Measurements from ENCODE around the gene SLC6A1. TPM values are rescaled to one million over a fixed set of nuclear protein-coding genes. Genes with fewer than 3 reads are reported as not detected.

The SLC6A1 gene
- total RNA-seq, 1 experiment from 2014 or later = not detected

- H3K23me2 ChIP-seq (ENCODE audit: insufficient read length, low read depth, low read length, poor library complexity, severe bottlenecking) = no peaks in the 10 kb centered on the region
- Mint-ChIP-seq H3K27ac (no peak overlapping the region; a peak in 1 of 7 replicates), H3K9me3 (no peaks in the 10 kb centered on the region), H3K27me3 (ENCODE audit: low read depth) (peaks cover 85% of the 10 kb centered on the region), H3K4me1 (peaks cover 2 to 13% of the 10 kb centered on the region in 2 experiments; a peak in 3 of 4 replicates), H3K36me3 (ENCODE audit: insufficient read depth in 1 of 3, low read depth in 3 of 3) (no peaks in the 10 kb centered on the region; a peak in 1 of 7 replicates), H3K4me3 (no peak overlapping the region)
- H3K79me1 ChIP-seq (ENCODE audit: insufficient read depth, low read depth, low read length, poor library complexity, severe bottlenecking) = no peaks in the 10 kb centered on the region
- no peak overlapping the region for H2BK15ac ChIP-seq (ENCODE audit: low read depth, low read length)
- no peak overlapping the region for H3T11ph ChIP-seq (ENCODE audit: low read length)
- H3K9me3 ChIP-seq (ENCODE audit: control insufficient read depth, low read depth, low read length) = no peaks in the 10 kb centered on the region
- no peak overlapping the region for H2BK5ac ChIP-seq (ENCODE audit: insufficient read length, low read length)
- no peak overlapping the region for H3K27ac ChIP-seq (ENCODE audit: insufficient read length, low read depth, low read length)
- no peak overlapping the region for H3K9ac ChIP-seq (ENCODE audit: extremely low read depth, insufficient read length, low read length)
- no peaks in the 10 kb centered on the region for H3K4me1 ChIP-seq (ENCODE audit: insufficient read depth, low read length)
- H2AFZ ChIP-seq (ENCODE audit: low read length) = no peak overlapping the region
- no peak overlapping the region for H2BK12ac ChIP-seq (ENCODE audit: insufficient read length, low read depth, low read length)
- WGBS (ENCODE audit: extremely low coverage, insufficient read length, low lambda C conversion rate) = no CpG with 5 or more reads among the region's 5 CpGs
- no peak overlapping the region for H2AK5ac ChIP-seq (ENCODE audit: insufficient read length, low read length)
- no peak overlapping the region for H4K91ac ChIP-seq (ENCODE audit: insufficient read length, low read depth, low read length)
- no peak overlapping the region for H3K23ac ChIP-seq (ENCODE audit: insufficient read length, low read depth, low read length)
- no peak overlapping the region for H2BK20ac ChIP-seq (ENCODE audit: low read depth, low read length, poor library complexity, severe bottlenecking)
- no peak overlapping the region for H2BK120ac ChIP-seq (ENCODE audit: low read depth, low read length, poor library complexity, severe bottlenecking)
- no peak for TF ChIP-seq CTCF (conservative IDR thresholded peaks at IDR 0.05)
- no peak overlapping the region for H3K56ac ChIP-seq (ENCODE audit: insufficient read length, low read depth, low read length)
- H3K4ac ChIP-seq (ENCODE audit: low read depth, low read length) = no peak overlapping the region
- no peak for DNase-seq
- H3K18ac ChIP-seq (ENCODE audit: insufficient read length, low read depth, low read length) = no peak overlapping the region
- H3K27me3 ChIP-seq (ENCODE audit: insufficient read depth, low read length) = peaks cover 26% of the 10 kb centered on the region; the same call in 1 of the 2 replicates
- no peak overlapping the region for H4K8ac ChIP-seq (replicated peaks; ENCODE audit: insufficient read length, low read depth, low read length)
- no peak overlapping the region for H3K14ac ChIP-seq (ENCODE audit: insufficient read depth, low read length)
- H4K20me1 ChIP-seq (ENCODE audit: control insufficient read depth, insufficient read depth, insufficient read length) = no peaks in the 10 kb centered on the region
- H3K79me2 ChIP-seq (ENCODE audit: insufficient read depth, low read length) = no peaks in the 10 kb centered on the region
- H3K4me2 ChIP-seq (ENCODE audit: insufficient read depth, insufficient read length, low read length) = no peak overlapping the region
- no peak overlapping the region for H4K5ac ChIP-seq (ENCODE audit: insufficient read length, low read depth, low read length)
Measured at GRCh38 chr3:10997196-10997595, 4.6 kb downstream of the SLC6A1 start.
